H1 (cell line): Measurements from ENCODE around the gene NR2F1-AS1. TPM values are rescaled to one million over a fixed set of nuclear protein-coding genes. Genes with fewer than 3 reads are reported as not detected.

Experiments
- CTCF ChIA-PET: fragments of 300-600 bp; sonication (Branson Sonifier 250); formaldehyde crosslinking; loops from one replicate; lab custom pipeline; 2021; ENCODE audit not compliant: partially characterized antibody; lab: Charles Lee
- POLR2A ChIA-PET: fragments of 300-600 bp; sonication (Branson Sonifier 250); formaldehyde crosslinking; loops from one replicate; lab custom pipeline; 2021; ENCODE audit warnings: inconsistent platforms; ENCODE audit not compliant: partially characterized antibody; lab: Charles Lee
- DNase-seq, 2 experiments: peaks; one replicate each; pipeline versions ENCODE4 v3.0.0 to v3.0.0-alpha.2; 2010 to 2022; ENCODE audit warnings: low spot score in 2 of 2, low read depth in 1 of 2, mixed read lengths in 1 of 2
- FAIRE-seq: peaks from 2 replicates; lab custom pipeline; 2011; peaks lifted over from hg19 to GRCh38; lab: Jason Lieb, UNC
- H2AFZ ChIP-seq: 2 replicates; pipeline ENCODE4 v1.8.1; 2012; ENCODE audit warnings: low read length, inconsistent platforms
- H2AK5ac ChIP-seq: 2 replicates; pipeline ENCODE4 v1.6.1; 2013; ENCODE audit warnings: low read depth, low read length
- H2BK120ac ChIP-seq: replicated peaks from 2 replicates; pipeline ENCODE3; 2013; ENCODE audit warnings: low read depth, low read length, inconsistent platforms
- H2BK12ac ChIP-seq: 2 replicates; pipeline ENCODE4 v1.6.1; 2013; ENCODE audit warnings: low read depth, low read length
- H2BK15ac ChIP-seq: 2 replicates; pipeline ENCODE4 v1.6.1; 2013; ENCODE audit warnings: low read length
- H2BK20ac ChIP-seq: 2 replicates; pipeline ENCODE4 v1.6.1; 2013; ENCODE audit warnings: low read length
- H2BK5ac ChIP-seq: 2 replicates; pipeline ENCODE4 v1.6.1; 2013; ENCODE audit warnings: low read depth, low read length
- H3K14ac ChIP-seq: 2 replicates; pipeline ENCODE4 v1.6.1; 2013; ENCODE audit warnings: inconsistent platforms; ENCODE audit not compliant: insufficient read length
- H3K18ac ChIP-seq: 2 replicates; pipeline ENCODE4 v1.6.1; 2013; ENCODE audit warnings: low read length; ENCODE audit errors: extremely low read depth
- H3K23ac ChIP-seq: 2 replicates; pipeline ENCODE4 v1.6.1; 2013; ENCODE audit warnings: inconsistent platforms; ENCODE audit not compliant: insufficient read length
- H3K23me2 ChIP-seq: 2 replicates; pipeline ENCODE4 v1.6.1; 2013; ENCODE audit warnings: low read depth, low read length
- H3K27ac ChIP-seq: 2 replicates; pipeline ENCODE4 v1.6.1; 2011; ENCODE audit warnings: low read depth, low read length, inconsistent platforms
- H3K27me3 ChIP-seq, 4 experiments: replicated peaks in 1 of 4; 1 replicate in 1 of 4; 2 replicates in 3 of 4; pipeline versions ENCODE4 v1.6.1 to v1.8.1; 2011 to 2013; ENCODE audit warnings: low read length in 3 of 4, mild to moderate bottlenecking in 3 of 4, inconsistent platforms in 2 of 4, mixed read lengths in 2 of 4, moderate library complexity in 1 of 4; ENCODE audit not compliant: control insufficient read depth in 3 of 4, insufficient read depth in 3 of 4; ENCODE audit errors: extremely low read depth in 1 of 4
- H3K36me3 ChIP-seq, 4 experiments: 2 replicates each; pipeline versions ENCODE4 v1.6.1 to v1.8.1; 2011 to 2013; ENCODE audit warnings: mild to moderate bottlenecking in 4 of 4, low read length in 3 of 4, moderate library complexity in 2 of 4, control low read depth in 1 of 4, inconsistent platforms in 1 of 4; ENCODE audit not compliant: insufficient read depth in 4 of 4, control insufficient read depth in 2 of 4
- H3K4ac ChIP-seq: replicated peaks from 2 replicates; pipeline ENCODE3; 2013; ENCODE audit warnings: low read length, low read depth, mixed read lengths, inconsistent platforms; ENCODE audit not compliant: insufficient read length
- H3K4me1 ChIP-seq, 4 experiments: replicated peaks in 1 of 4; 1 replicate in 1 of 4; 2 replicates in 3 of 4; pipeline versions ENCODE4 v1.6.1 to v1.8.1; 2011 to 2013; ENCODE audit warnings: low read length in 3 of 4, inconsistent platforms in 2 of 4, mixed read lengths in 1 of 4; ENCODE audit not compliant: insufficient read depth in 4 of 4, control insufficient read depth in 3 of 4
- H3K4me2 ChIP-seq, 2 experiments: 2 replicates each; pipeline versions ENCODE4 v1.6.1 to v1.8.1; 2011 to 2013; ENCODE audit warnings: low read depth in 2 of 2, low read length in 2 of 2, control low read depth in 1 of 2, inconsistent platforms in 1 of 2, mild to moderate bottlenecking in 1 of 2; ENCODE audit not compliant: insufficient read depth in 1 of 2
- H3K4me3 ChIP-seq, 4 experiments: fragments of 200-600, 300-600 bp in 1 of 4; sonication (generic), shearing (Covaris generic), sonication (Bioruptor Twin) in 1 of 4; 2 replicates each; pipeline versions ENCODE4 v1.5.1 to v1.8.1; 2011 to 2016; ENCODE audit warnings: low read length in 4 of 4, low read depth in 3 of 4, control low read depth in 2 of 4, inconsistent platforms in 2 of 4, mild to moderate bottlenecking in 2 of 4, mixed read lengths in 1 of 4, moderate library complexity in 1 of 4; ENCODE audit not compliant: insufficient read depth in 2 of 4; ENCODE audit errors: extremely low read depth in 1 of 4
- H3K56ac ChIP-seq: replicated peaks from 2 replicates; pipeline ENCODE3; 2013; ENCODE audit warnings: low read depth, mild to moderate bottlenecking, mixed read lengths, low read length, inconsistent platforms; ENCODE audit not compliant: insufficient read length
- H3K79me1 ChIP-seq: 2 replicates; pipeline ENCODE4 v1.6.1; 2013; ENCODE audit warnings: low read depth, low read length, control low read depth
- H3K79me2 ChIP-seq, 2 experiments: 2 replicates each; pipeline versions ENCODE4 v1.6.1 to v1.8.1; 2012 to 2013; ENCODE audit warnings: low read length in 2 of 2, mild to moderate bottlenecking in 2 of 2, inconsistent platforms in 1 of 2; ENCODE audit not compliant: insufficient read depth in 2 of 2, control insufficient read depth in 1 of 2
- H3K9ac ChIP-seq, 4 experiments: replicated peaks in 1 of 4; 1 replicate in 1 of 4; 2 replicates in 3 of 4; pipeline versions ENCODE4 v1.6.1 to v1.8.1; 2011 to 2013; ENCODE audit warnings: low read depth in 3 of 4, low read length in 3 of 4, control low read depth in 2 of 4, mild to moderate bottlenecking in 2 of 4, moderate library complexity in 2 of 4, inconsistent platforms in 1 of 4; ENCODE audit errors: extremely low read depth in 1 of 4
- H3K9me3 ChIP-seq, 2 experiments: 2 replicates each; pipeline versions ENCODE4 v1.6.1 to v1.8.1; 2012 to 2013; ENCODE audit warnings: mild to moderate bottlenecking in 2 of 2, moderate library complexity in 2 of 2, control low read depth in 1 of 2, inconsistent platforms in 1 of 2, low read depth in 1 of 2, low read length in 1 of 2, mixed read lengths in 1 of 2; ENCODE audit not compliant: insufficient read depth in 2 of 2
- H4K20me1 ChIP-seq, 2 experiments: replicated peaks in 1 of 2; 2 replicates each; pipeline versions ENCODE3 to v1.8.1; 2011 to 2013; ENCODE audit warnings: inconsistent platforms in 2 of 2, low read length in 2 of 2, mild to moderate bottlenecking in 1 of 2; ENCODE audit not compliant: insufficient read depth in 2 of 2, control insufficient read depth in 1 of 2
- H4K5ac ChIP-seq: 2 replicates; pipeline ENCODE4 v1.6.1; 2013; ENCODE audit warnings: low read length, low read depth, mixed read lengths, inconsistent platforms; ENCODE audit not compliant: insufficient read length
- H4K8ac ChIP-seq: 2 replicates; pipeline ENCODE4 v1.8.0; 2013; ENCODE audit warnings: mild to moderate bottlenecking, moderate library complexity, low read length, inconsistent platforms; ENCODE audit not compliant: insufficient read depth; ENCODE audit errors: extremely low read depth
- H4K91ac ChIP-seq: replicated peaks from 2 replicates; pipeline ENCODE3; 2013; ENCODE audit warnings: low read length, mixed read lengths, inconsistent platforms; ENCODE audit not compliant: insufficient read length
- CEBPB ChIP-seq: IDR thresholded peaks from 2 replicates; pipeline ENCODE4 v1.6.1; 2012; ENCODE audit warnings: low read depth, low read length
- HDAC6 ChIP-seq: IDR thresholded peaks from one replicate; pipeline ENCODE4 v1.7.1; 2012; ENCODE audit warnings: low read depth, mild to moderate bottlenecking, inconsistent platforms, low read length, moderate library complexity
- WGBS, 2 experiments: shearing (Covaris generic) in 1 of 2; methylation state at CpG; one replicate each; pipeline versions ENCODE4 v1.1.6 to v1.1.7; 2013 to 2015; ENCODE audit warnings: low lambda C conversion rate in 2 of 2, mixed read lengths in 2 of 2, inconsistent platforms in 1 of 2, low coverage in 1 of 2, missing lambda C conversion rate in 1 of 2; ENCODE audit not compliant: insufficient replicate concordance in 2 of 2, insufficient coverage in 1 of 2, insufficient read length in 1 of 2; ENCODE audit errors: extremely low coverage in 1 of 2, missing lambda C conversion rate in 1 of 2; 5-methylcytosine and 5-hydroxymethylcytosine counted together
- polyA plus RNA-seq, 7 experiments: library from polyadenylated mRNA; depleted of rRNA in 3 of 7; stranded (reverse) in 5 of 7; unstranded in 2 of 7; fragments of >200 nt in 5 of 7; fragments of 200-250 nt in 2 of 7; gene quantifications; 1 replicate in 5 of 7; 2 replicates in 1 of 7; 4 replicates in 1 of 7; pipeline versions ENCODE4 v1.2.1 to v1.2.3, GENCODE V29; 2011 to 2013; ENCODE audit warnings: missing spikeins in 2 of 7, mixed read lengths in 2 of 7
- total RNA-seq: library from RNA; stranded (reverse); fragmentation: NEBNext Ultra II Directional; extraction: Animal tissue kit (Norgen Biotek cat#: 25700); gene quantifications from 2 replicates; pipeline ENCODE4 v1.2.1, GENCODE V29; 2021

Gene NR2F1-AS1
- total and polyA plus RNA-seq, 2 of the 8 experiments (the other 6 are each of a cell fraction or from before 2014, with no cell fraction given) = 1.6 to 5.6 TPM

GRCh38 chr5:93395971-93396379, 185.0 kb downstream of the NR2F1-AS1 start:
- POLR2A ChIA-PET = no interaction called here
- Histone ChIP-seq H3K4me1 (no peaks in the 10 kb centered on the region), H3K9ac (no peak overlapping the region), H3K23ac (no peak overlapping the region), H3K36me3 (no peaks in the 10 kb centered on the region), H3K23me2 (peaks cover 2% of the 10 kb centered on the region; the same call in 1 of the 2 replicates), H3K18ac (no peak overlapping the region), H2BK120ac (no peak overlapping the region), H3K14ac (no peak overlapping the region), H4K5ac (no peak overlapping the region), H3K56ac (no peak overlapping the region), H3K79me1 (no peaks in the 10 kb centered on the region), H2AFZ (no peak overlapping the region), H4K91ac (no peak overlapping the region), H4K20me1 (no peaks in the 10 kb centered on the region), H3K4ac (no peak overlapping the region), H4K8ac (no peak overlapping the region), H2AK5ac (no peak overlapping the region), H3K27ac (no peak overlapping the region), H3K4me3 (no peak overlapping the region), H2BK20ac (no peak overlapping the region), H2BK12ac (no peak overlapping the region), H3K4me2 (no peak overlapping the region), H2BK15ac (no peak overlapping the region), H3K27me3 (no peaks in the 10 kb centered on the region), H2BK5ac (no peak overlapping the region), H3K9me3 (peaks cover 0 to 4% of the 10 kb centered on the region in 2 experiments; a peak in 1 of 4 replicates), H3K79me2 (no peaks in the 10 kb centered on the region)
- TF ChIP-seq HDAC6 (no peak), CEBPB (peak; percentile 45; the same call in 1 of the 2 replicates)
- DNase-seq (no peak), FAIRE-seq (no peak)
- CTCF ChIA-PET = no interaction called here
- 94% methylated on average over 1 of the region's 1 CpG; no CpG with 5 or more reads in 1 of the 2 experiments for WGBS, 2 experiments
